OCI-LY3 (cell line): ENCODE data around the gene NOS1AP.

ENCODE experiments used
- H2AFZ ChIP-seq: fragments of 200-600, 300-600 bp; shearing (Covaris generic); 2 replicates; pipeline ENCODE4 v1.6.0; 2014; ENCODE audit warnings: antibody characterized with exemption, low read depth, low read length
- H3K27ac ChIP-seq: fragments of 200-600, 300-600 bp; sonication (generic); 2 replicates; pipeline ENCODE4 v1.5.1; 2014; ENCODE audit warnings: mild to moderate bottlenecking, low read length, moderate library complexity, mixed read lengths
- H3K27me3 ChIP-seq: fragments of 200-600, 300-600 bp; sonication (generic); 2 replicates; pipeline ENCODE4 v1.6.1; 2014; ENCODE audit warnings: low read depth, low read length, mixed read lengths
- H3K36me3 ChIP-seq: fragments of 200-600, 300-600 bp; sonication (generic); replicated peaks from 2 replicates; pipeline ENCODE3; 2014; ENCODE audit warnings: low read depth, low read length, mixed read lengths
- H3K4me1 ChIP-seq: fragments of 300-600, 200-600 bp; sonication (generic); 2 replicates; pipeline ENCODE4 v1.6.1; 2014; ENCODE audit warnings: low read length, mixed read lengths
- H3K4me2 ChIP-seq: fragments of 200-600, 300-600 bp; sonication (generic); 2 replicates; pipeline ENCODE4 v1.6.1; 2014; ENCODE audit warnings: low read length, mixed read lengths
- H3K4me3 ChIP-seq: fragments of 300-600, 200-600 bp; sonication (generic); 2 replicates; pipeline ENCODE4 v1.5.1; 2014; ENCODE audit warnings: antibody characterized with exemption, mild to moderate bottlenecking, low read length, moderate library complexity
- H3K79me2 ChIP-seq: fragments of 300-600, 200-600 bp; shearing (Covaris generic); 2 replicates; pipeline ENCODE4 v1.6.1; 2014; ENCODE audit warnings: mild to moderate bottlenecking, low read length, mixed read lengths
- H3K9ac ChIP-seq: fragments of 300-600, 200-600 bp; shearing (Covaris generic); 2 replicates; pipeline ENCODE4 v1.6.0; 2014; ENCODE audit warnings: mild to moderate bottlenecking, low read length, moderate library complexity
- H3K9me3 ChIP-seq: fragments of 200-600, 300-600 bp; shearing (Covaris generic); 2 replicates; pipeline ENCODE4 v1.6.1; 2014; ENCODE audit warnings: low read length, mixed read lengths; ENCODE audit not compliant: insufficient read depth
- H4K20me1 ChIP-seq: fragments of 200-600, 300-600 bp; sonication (generic); 2 replicates; pipeline ENCODE4 v1.6.1; 2016; ENCODE audit warnings: low read length, mixed read lengths; ENCODE audit not compliant: insufficient read depth
- EZH2phosphoT487 ChIP-seq: fragments of 200-600 bp; shearing (Covaris generic); IDR thresholded peaks from 2 replicates; pipeline ENCODE4 v1.6.1; 2018; ENCODE audit warnings: antibody characterized with exemption, mixed run types, low read depth
- TF ChIP-seq, protein P1 (sequence below): fragments of 200-600, 300-600 bp; sonication (generic); IDR thresholded peaks from 2 replicates; pipeline ENCODE4 v1.5.1; 2014; ENCODE audit warnings: antibody characterized with exemption, low read length, low read depth

NOS1AP gene

GRCh38 chr1:162222014-162222413, 152.5 kb downstream of the NOS1AP start:
- Histone ChIP-seq H3K9ac (no peak overlapping the region), H3K27me3 (peaks cover 25% of the 10 kb centered on the region), H3K9me3 (no peaks in the 10 kb centered on the region), H3K4me3 (no peak overlapping the region), H3K4me2 (no peak overlapping the region), H3K27ac (no peak overlapping the region), H4K20me1 (no peaks in the 10 kb centered on the region), H2AFZ (no peak overlapping the region), H3K36me3 (no peaks in the 10 kb centered on the region), H3K4me1 (no peaks in the 10 kb centered on the region), H3K79me2 (no peaks in the 10 kb centered on the region)
- TF ChIP-seq, protein P1, sequence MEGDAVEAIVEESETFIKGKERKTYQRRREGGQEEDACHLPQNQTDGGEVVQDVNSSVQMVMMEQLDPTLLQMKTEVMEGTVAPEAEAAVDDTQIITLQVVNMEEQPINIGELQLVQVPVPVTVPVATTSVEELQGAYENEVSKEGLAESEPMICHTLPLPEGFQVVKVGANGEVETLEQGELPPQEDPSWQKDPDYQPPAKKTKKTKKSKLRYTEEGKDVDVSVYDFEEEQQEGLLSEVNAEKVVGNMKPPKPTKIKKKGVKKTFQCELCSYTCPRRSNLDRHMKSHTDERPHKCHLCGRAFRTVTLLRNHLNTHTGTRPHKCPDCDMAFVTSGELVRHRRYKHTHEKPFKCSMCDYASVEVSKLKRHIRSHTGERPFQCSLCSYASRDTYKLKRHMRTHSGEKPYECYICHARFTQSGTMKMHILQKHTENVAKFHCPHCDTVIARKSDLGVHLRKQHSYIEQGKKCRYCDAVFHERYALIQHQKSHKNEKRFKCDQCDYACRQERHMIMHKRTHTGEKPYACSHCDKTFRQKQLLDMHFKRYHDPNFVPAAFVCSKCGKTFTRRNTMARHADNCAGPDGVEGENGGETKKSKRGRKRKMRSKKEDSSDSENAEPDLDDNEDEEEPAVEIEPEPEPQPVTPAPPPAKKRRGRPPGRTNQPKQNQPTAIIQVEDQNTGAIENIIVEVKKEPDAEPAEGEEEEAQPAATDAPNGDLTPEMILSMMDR = no peak
- no peak for TF ChIP-seq EZH2phosphoT487

GRCh38 chr1:162222730-162223129, 153.2 kb downstream of the NOS1AP start:
- Histone ChIP-seq H3K4me3 (no peak overlapping the region), H4K20me1 (no peaks in the 10 kb centered on the region), H3K4me1 (no peaks in the 10 kb centered on the region), H2AFZ (no peak overlapping the region), H3K27ac (no peak overlapping the region), H3K9me3 (no peaks in the 10 kb centered on the region), H3K36me3 (no peaks in the 10 kb centered on the region), H3K4me2 (no peak overlapping the region), H3K9ac (no peak overlapping the region), H3K27me3 (peaks cover 25% of the 10 kb centered on the region), H3K79me2 (no peaks in the 10 kb centered on the region)
- TF ChIP-seq, protein P1 = no peak
- TF ChIP-seq EZH2phosphoT487 = no peak

- H3K36me3 ChIP-seq = no peaks in the 10 kb centered on the region
- no peaks in the 10 kb centered on the region for H3K9me3 ChIP-seq
- H3K9ac ChIP-seq = no peak overlapping the region
- H2AFZ ChIP-seq = no peak overlapping the region
- no peak overlapping the region for H3K4me2 ChIP-seq
- H3K4me3 ChIP-seq = no peak overlapping the region
- H3K27ac ChIP-seq = no peak overlapping the region
- H4K20me1 ChIP-seq = no peaks in the 10 kb centered on the region
- no peaks in the 10 kb centered on the region for H3K79me2 ChIP-seq
- TF ChIP-seq EZH2phosphoT487 = no peak
- TF ChIP-seq, protein P1 = no peak
- H3K4me1 ChIP-seq = no peaks in the 10 kb centered on the region
- peaks cover 25% of the 10 kb centered on the region for H3K27me3 ChIP-seq
Measured at GRCh38 chr1:162223488-162223887, 154.0 kb downstream of the NOS1AP start.

DNA sequence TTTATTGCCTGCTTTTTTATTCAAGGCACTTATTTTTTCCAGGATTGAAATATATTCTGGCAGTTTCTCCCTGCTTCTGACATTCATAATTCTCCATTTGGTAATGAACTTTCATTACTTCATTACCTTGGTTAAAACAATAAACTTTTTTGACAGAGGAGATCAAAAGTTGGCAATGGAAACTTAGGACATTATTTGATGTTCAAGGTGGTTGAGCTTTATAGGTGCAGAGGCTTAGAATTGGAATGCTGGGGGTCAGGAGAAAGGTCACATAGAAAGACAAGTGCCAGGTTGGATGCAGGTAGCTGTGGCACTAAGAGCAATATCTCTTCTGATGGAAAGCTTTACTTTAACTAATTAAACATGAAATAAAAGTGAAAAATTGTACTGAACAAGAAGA, 154.8 kb downstream of the NOS1AP start:
- Histone ChIP-seq H2AFZ (no peak overlapping the region), H3K4me1 (peaks cover 5% of the 10 kb centered on the region), H3K27ac (no peak overlapping the region), H4K20me1 (no peaks in the 10 kb centered on the region), H3K4me3 (no peak overlapping the region), H3K36me3 (no peaks in the 10 kb centered on the region), H3K9me3 (no peaks in the 10 kb centered on the region), H3K4me2 (no peak overlapping the region), H3K9ac (no peak overlapping the region), H3K79me2 (no peaks in the 10 kb centered on the region), H3K27me3 (peaks cover 25% of the 10 kb centered on the region)
- TF ChIP-seq, protein P1 = no peak
- TF ChIP-seq EZH2phosphoT487 = no peak
